ENCODE measurements around the gene DDIAS.

- TF ChIP-seq CTCF (conservative IDR thresholded peaks at IDR 0.05 in 1 of 2, IDR thresholded peaks at IDR 0.05 in 1 of 2; ENCODE audit: low read depth in 1 of 2, low read length in 2 of 2), result no peak
- no peak for TF ChIP-seq EZH2 (IDR thresholded peaks at IDR 0.05; ENCODE audit: low read length, missing control alignments)
Measured at GRCh38 chr11:82972103-82972502, 70.6 kb downstream of the DDIAS start.
